Osteocyte (in vitro differentiated cells): ENCODE data around the gene LPAR2. TPM values are rescaled to one million over a fixed set of nuclear protein-coding genes. Genes with fewer than 3 reads are reported as not detected.
"Not testable (repeated sequence)": the region's sequence is repeated elsewhere in the genome, so short reads cannot be mapped to it uniquely, and the experiment has no call there.

Experiments
- DNase-seq: peaks from one replicate; pipeline ENCODE4 v3.0.0; 2021; ENCODE audit warnings: mixed read lengths; ENCODE audit not compliant: unreplicated experiment; ENCODE audit errors: extremely low spot score
- H3K27ac Mint-ChIP-seq: one replicate; pipeline ENCODE4 v1.8.0; 2021; ENCODE audit warnings: mild to moderate bottlenecking, mixed read lengths; ENCODE audit not compliant: unreplicated experiment
- H3K27me3 Mint-ChIP-seq: one replicate; pipeline ENCODE4 v1.8.0; 2021; ENCODE audit warnings: mixed read lengths; ENCODE audit not compliant: unreplicated experiment
- H3K36me3 Mint-ChIP-seq: one replicate; pipeline ENCODE4 v1.8.0; 2021; ENCODE audit warnings: mixed read lengths; ENCODE audit not compliant: unreplicated experiment
- H3K4me1 Mint-ChIP-seq: one replicate; pipeline ENCODE4 v1.8.0; 2021; ENCODE audit warnings: mixed read lengths; ENCODE audit not compliant: unreplicated experiment
- H3K4me3 Mint-ChIP-seq: one replicate; pipeline ENCODE4 v1.8.0; 2021; ENCODE audit warnings: mild to moderate bottlenecking, moderate library complexity, mixed read lengths; ENCODE audit not compliant: unreplicated experiment
- H3K9me3 Mint-ChIP-seq: one replicate; pipeline ENCODE4 v1.8.0; 2021; ENCODE audit warnings: mixed read lengths; ENCODE audit not compliant: unreplicated experiment
- total RNA-seq: library from RNA; stranded (reverse); gene quantifications from 2 replicates; pipeline ENCODE4 v1.2.1, GENCODE V29; 2021
- TF ChIP-seq, protein P1 (sequence below): fragments of 200-600 bp; sonication (generic); IDR thresholded peaks from 2 replicates; pipeline ENCODE4 v1.5.0; 2021; ENCODE audit warnings: antibody characterized with exemption, mild to moderate bottlenecking, moderate library complexity

LPAR2 gene
- total RNA-seq, 1 donor from 2014 or later: 7.4 TPM

DNA sequence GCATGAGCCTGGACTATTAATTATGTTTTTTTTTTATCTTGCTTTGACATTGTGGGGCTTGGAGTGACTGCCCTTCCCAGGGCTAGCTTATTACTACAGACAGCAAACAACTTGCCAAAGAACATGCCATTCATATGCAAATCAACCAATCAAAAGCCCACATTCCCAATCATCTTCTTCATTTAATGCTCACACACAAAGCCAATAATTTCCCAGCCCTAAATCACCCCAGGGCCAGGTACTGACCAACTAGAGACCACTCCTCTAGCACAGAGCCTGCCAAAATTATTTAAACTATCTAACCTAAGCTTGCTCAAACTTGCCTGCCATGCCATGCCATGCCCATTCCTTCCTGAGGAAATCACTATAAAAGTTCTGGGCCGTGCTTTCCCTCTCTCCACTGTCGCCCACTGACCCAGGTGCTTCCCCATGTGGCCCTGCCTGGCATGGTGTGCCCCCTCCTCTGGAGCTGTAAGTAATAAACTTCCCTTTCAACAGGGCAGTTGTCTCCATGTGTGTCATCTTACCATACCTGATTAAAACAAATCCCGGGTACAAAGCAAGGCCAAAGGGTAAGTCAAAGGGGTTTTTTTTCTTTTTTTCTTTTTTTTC, 25.2 kb downstream of the LPAR2 start:
- no peaks in the 10 kb centered on the region for H3K27me3 Mint-ChIP-seq
- H3K4me1 Mint-ChIP-seq: no peaks in the 10 kb centered on the region
- no peaks in the 10 kb centered on the region for H3K36me3 Mint-ChIP-seq
- no peak overlapping the region for H3K4me3 Mint-ChIP-seq
- H3K27ac Mint-ChIP-seq: no peak overlapping the region
- no peaks in the 10 kb centered on the region for H3K9me3 Mint-ChIP-seq
- no peak for DNase-seq
- TF ChIP-seq, protein P1, sequence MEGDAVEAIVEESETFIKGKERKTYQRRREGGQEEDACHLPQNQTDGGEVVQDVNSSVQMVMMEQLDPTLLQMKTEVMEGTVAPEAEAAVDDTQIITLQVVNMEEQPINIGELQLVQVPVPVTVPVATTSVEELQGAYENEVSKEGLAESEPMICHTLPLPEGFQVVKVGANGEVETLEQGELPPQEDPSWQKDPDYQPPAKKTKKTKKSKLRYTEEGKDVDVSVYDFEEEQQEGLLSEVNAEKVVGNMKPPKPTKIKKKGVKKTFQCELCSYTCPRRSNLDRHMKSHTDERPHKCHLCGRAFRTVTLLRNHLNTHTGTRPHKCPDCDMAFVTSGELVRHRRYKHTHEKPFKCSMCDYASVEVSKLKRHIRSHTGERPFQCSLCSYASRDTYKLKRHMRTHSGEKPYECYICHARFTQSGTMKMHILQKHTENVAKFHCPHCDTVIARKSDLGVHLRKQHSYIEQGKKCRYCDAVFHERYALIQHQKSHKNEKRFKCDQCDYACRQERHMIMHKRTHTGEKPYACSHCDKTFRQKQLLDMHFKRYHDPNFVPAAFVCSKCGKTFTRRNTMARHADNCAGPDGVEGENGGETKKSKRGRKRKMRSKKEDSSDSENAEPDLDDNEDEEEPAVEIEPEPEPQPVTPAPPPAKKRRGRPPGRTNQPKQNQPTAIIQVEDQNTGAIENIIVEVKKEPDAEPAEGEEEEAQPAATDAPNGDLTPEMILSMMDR: no peak

DNA sequence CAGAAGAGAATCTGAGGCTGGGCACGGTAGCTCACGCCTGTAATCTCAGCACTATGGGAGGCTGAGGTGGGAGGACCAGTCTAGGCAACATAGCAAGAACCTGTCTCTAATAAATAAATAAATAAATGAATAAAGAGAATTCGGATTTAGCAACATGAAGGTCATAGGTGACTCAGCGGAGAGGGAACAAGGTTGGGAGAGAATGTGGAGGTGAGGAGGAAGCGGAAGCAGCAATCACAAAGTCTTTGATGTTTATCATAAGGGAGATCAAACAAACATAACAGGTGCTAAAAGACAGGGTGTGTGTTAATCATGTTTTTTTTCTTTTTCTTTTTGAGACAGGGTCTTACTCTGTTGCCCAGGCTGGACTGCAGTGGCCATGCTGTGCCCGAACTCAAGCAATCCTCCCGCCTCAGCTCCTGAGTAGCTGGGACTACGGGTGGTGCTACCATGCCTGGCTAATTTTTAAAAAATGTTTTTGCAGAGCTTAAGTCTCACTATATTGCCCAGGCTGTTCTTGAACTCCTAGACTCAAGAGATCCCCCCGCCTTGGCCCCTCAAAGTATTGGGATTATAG, 25.8 kb downstream of the LPAR2 start:
- Mint-ChIP-seq H3K36me3 (no peaks in the 10 kb centered on the region), H3K27ac (no peak overlapping the region), H3K27me3 (no peaks in the 10 kb centered on the region), H3K4me1 (no peaks in the 10 kb centered on the region), H3K9me3 (no peaks in the 10 kb centered on the region), H3K4me3 (no peak overlapping the region)
- TF ChIP-seq, protein P1: no peak
- DNase-seq: no peak

DNA sequence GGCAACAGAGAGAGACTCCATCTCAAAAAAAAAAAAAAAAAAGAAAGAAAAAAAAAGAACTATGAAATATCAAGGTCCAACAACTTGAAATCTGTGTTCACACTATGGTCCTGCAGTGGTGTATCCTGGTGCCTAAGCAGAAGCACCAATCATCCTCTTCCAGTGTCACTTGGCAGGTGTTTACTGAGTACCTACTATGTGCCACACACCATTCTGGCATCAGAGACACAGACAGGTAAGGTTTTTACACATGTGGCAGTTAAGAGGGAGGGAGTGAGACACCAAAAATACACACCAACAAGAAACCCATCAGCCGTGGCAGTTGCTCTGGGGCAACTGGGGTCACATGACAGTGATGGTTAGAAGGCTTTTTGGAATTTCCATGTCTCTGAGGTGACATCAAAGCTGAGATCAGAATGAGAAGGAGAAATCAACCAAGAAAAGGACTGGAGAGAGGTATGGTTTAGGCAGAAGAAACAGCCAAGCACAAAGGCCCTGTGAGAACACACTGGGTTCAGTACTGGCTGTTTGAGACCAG, 27.2 kb downstream of the LPAR2 start:
- Mint-ChIP-seq H3K4me1 (no peaks in the 10 kb centered on the region), H3K4me3 (no peak overlapping the region), H3K9me3 (no peaks in the 10 kb centered on the region), H3K36me3 (no peaks in the 10 kb centered on the region), H3K27me3 (no peaks in the 10 kb centered on the region), H3K27ac (no peak overlapping the region)
- TF ChIP-seq, protein P1: no peak
- DNase-seq: no peak

DNA sequence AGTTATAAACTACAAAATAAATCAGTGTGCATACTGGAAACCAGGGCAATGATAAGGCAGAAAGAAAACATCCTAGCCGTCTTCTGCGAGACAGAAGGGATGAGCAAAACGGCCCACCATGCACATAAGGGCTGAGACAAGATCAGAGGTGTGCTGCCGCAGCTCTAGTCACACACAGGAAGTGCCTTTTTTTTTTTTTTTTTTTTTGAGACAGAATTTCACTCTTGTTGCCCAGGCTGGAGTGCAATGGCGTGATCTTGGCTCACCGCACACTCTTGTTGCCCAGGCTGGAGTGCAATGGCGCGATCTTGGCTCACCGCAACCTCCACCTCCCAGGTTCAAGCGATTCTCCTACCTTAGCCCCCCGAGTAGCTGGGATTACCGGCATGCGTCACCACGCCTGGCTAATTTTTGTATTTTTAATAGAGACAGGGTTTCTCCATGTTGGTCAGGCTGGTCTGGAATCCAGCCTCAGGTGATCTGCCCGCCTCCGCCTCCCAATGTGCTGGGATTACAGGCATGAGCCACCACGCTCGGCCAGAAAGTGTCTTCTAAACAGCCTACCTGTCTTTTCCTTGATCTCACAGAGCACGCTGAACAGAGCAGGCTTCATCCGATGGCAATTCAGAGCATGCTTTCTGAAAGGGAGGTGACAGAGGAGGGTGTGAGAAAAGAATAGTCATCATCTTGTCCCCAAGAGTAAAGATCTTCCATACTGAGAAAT, 29.1 kb downstream of the LPAR2 start:
- H3K4me1 Mint-ChIP-seq, H3K27me3 Mint-ChIP-seq, DNase-seq, H3K9me3 Mint-ChIP-seq, H3K36me3 Mint-ChIP-seq, H3K4me3 Mint-ChIP-seq, H3K27ac Mint-ChIP-seq: not testable (repeated sequence)

DNA sequence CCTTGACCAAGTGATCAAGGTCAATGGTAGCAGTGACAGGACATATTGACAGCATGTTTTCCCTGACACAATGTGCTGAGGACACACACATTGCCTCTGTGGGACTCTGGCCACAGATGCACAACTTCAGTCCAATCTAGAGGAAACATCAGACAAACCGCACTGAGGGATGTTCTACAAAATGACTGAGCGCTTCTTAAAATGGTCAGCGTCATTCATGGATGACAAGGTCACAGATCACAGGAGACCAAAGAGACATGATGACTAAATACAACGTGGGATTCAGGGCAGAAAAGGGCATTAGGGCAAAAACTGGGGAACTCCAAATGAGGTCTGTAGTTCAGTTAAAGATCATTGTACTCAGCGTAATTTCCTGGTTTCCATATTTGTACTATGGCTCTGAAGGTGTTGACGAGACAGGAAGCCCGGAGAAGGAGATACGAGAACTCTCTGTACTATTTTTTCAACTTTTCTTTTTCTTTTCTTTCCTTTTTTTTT, 30.2 kb downstream of the LPAR2 start:
- DNase-seq: no peak
- no peak overlapping the region for H3K27ac Mint-ChIP-seq
- H3K9me3 Mint-ChIP-seq: no peaks in the 10 kb centered on the region
- H3K4me1 Mint-ChIP-seq: peaks cover 2% of the 10 kb centered on the region
- H3K27me3 Mint-ChIP-seq: no peaks in the 10 kb centered on the region
- no peaks in the 10 kb centered on the region for H3K36me3 Mint-ChIP-seq
- TF ChIP-seq, protein P1: no peak
- H3K4me3 Mint-ChIP-seq: no peak overlapping the region
